Spleen (tissue), 7 donors: Measurements from ENCODE around the gene C21orf58.

ENCODE experiments used
- POLR2AphosphoS5 ChIP-seq, 3 donors: sonication (generic); formaldehyde crosslinking; IDR thresholded peaks; one replicate each; pipeline ENCODE4 v1.5.1; 2017; ENCODE audit warnings: antibody characterized with exemption in 3 of 3
- TF ChIP-seq, protein P1 (sequence below), 11 experiments: fragments of 200-600 bp in 7 of 11; fragments of 450-650 bp in 4 of 11; sonication (generic) in 4 of 11; IDR thresholded peaks in 8 of 11; conservative IDR thresholded peaks in 3 of 11; 1 replicate in 7 of 11; 2 replicates in 4 of 11; pipeline versions ENCODE4 v1.4.0 to v1.8.0; 2016 to 2021; ENCODE audit warnings: antibody characterized with exemption in 11 of 11, inconsistent platforms in 4 of 11, mild to moderate bottlenecking in 1 of 11
- donor health status: DM: no; HTN: no; CAD: no; lungs with moderate emphysema.
- donor health status: DM: no; HTN: no; CAD: no.
- donor health status: DM: no; HTN: no; CAD: no.

DNA sequence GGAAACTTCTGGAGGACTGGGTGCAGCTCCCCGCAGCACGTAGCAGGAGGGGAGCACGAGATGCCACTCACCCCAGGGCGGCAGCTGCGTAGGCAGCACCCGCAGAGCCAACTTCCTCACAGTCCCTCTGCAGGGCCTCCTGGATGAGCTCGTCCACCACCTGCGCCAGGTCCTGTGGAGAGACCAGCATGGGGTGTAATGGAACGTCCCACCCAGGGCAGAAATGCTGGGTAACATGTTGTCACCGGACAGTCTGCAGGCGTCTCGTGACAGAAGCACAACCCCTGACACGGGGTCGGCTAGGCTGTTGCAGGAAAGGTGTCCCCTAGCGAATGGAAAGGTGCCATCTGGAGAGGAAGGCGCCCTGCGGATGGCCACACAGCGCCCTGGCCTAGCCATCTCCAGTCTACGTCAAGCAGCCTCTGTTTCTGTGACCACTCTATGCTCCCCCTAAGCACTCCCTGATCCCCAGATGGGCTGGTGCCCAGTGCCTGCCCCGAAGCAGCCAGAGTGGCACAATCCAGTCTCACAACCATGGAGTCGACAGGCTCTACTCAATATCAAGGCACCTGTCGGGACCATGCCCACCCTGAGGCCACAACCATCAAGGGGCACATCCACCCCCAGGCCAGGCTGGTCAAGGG, 59.5 kb downstream of the C21orf58 start:
- TF ChIP-seq, protein P1, sequence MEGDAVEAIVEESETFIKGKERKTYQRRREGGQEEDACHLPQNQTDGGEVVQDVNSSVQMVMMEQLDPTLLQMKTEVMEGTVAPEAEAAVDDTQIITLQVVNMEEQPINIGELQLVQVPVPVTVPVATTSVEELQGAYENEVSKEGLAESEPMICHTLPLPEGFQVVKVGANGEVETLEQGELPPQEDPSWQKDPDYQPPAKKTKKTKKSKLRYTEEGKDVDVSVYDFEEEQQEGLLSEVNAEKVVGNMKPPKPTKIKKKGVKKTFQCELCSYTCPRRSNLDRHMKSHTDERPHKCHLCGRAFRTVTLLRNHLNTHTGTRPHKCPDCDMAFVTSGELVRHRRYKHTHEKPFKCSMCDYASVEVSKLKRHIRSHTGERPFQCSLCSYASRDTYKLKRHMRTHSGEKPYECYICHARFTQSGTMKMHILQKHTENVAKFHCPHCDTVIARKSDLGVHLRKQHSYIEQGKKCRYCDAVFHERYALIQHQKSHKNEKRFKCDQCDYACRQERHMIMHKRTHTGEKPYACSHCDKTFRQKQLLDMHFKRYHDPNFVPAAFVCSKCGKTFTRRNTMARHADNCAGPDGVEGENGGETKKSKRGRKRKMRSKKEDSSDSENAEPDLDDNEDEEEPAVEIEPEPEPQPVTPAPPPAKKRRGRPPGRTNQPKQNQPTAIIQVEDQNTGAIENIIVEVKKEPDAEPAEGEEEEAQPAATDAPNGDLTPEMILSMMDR (IDR thresholded peaks at IDR 0.05 in 8 of 11, conservative IDR thresholded peaks at IDR 0.05 in 3 of 11): no peak
- TF ChIP-seq POLR2AphosphoS5 (IDR thresholded peaks at IDR 0.05): no peak
